ENCODE data around the gene IFIH1.

IFIH1 gene

DNA sequence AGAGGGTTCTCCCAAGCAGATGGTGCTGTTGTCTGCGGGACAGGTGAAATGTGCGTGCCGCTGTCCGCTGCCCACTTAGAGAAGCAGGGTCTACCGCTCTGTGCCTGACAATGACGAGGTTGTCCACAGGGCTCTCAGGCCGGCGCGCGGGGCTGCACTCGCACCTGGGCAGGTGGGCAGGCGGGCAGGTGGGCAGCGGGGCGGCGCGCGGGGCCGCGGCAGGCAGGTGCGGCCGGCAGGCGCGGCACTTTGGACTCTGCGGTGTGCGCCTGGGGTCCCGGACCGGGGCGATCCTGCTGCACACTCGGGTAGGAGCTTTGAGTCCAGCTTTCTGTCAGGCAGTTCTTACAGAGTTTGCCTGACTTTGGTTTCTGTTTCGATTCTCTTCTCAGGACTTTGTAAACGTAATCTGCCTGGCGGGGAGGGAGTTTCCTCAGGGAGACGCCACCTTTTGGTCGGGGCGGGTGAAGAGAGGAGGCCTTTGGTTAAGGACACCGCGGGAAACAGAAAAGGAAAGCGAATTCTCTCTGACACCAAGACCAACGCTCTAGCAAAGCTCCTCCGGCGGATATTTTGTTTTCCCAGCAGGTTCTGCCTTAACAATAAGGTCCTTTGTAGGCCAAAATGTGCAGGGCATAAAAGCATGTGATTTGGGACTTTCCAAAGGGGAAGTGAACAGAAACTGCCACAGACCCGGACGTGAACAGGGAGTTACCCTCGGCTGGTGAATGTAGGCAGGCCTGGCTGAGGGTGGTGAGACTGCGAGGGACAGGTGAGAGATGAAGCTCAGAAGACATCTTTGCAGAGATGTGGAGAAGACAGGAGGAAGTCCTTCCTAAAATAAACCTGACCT is at the start of gene IFIH1:
Gene IFIH1, minus strand, starts transcription at position 357 of the 853 bp plus-strand sequence. CDS start 377 bp downstream, outside the sequence.
- peak; percentile 34 for FAIRE-seq

DNA sequence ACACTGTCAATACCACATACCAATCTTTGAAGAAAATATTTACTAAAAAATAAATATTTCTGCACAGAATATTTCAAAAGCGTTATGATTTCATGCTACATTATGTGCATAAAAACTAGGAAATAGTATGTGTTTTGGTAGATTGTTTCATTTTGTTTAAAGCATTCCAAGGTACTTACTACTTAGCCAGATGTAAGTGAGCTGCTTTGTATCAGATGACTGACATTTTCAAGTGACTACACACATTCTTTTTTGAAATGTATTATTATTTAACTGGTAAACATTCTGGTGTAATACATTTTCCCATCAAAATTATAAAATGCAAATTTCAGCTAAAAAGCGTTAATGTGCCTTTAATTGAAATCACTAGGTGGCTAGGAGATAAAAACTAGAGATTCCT is 46.9 kb upstream of the IFIH1 start:
- FAIRE-seq, result no peak

DNA sequence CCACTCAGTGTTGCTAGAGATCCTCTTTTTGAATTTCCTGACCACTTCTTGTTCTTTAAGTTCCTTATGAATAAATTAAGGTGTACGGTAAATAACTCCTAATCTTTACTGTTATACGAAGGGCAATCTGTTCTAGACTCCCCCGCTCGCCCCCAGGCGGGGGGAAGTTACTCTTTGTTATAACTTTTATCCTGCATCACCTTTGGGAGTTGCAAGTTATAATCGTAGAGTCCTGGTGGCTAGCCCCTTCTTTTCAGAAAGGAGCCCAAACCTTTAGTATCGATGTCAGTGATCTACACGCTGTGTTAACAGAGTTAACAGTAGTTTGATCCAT is 26.1 kb upstream of the IFIH1 start:
- no peak for FAIRE-seq

DNA sequence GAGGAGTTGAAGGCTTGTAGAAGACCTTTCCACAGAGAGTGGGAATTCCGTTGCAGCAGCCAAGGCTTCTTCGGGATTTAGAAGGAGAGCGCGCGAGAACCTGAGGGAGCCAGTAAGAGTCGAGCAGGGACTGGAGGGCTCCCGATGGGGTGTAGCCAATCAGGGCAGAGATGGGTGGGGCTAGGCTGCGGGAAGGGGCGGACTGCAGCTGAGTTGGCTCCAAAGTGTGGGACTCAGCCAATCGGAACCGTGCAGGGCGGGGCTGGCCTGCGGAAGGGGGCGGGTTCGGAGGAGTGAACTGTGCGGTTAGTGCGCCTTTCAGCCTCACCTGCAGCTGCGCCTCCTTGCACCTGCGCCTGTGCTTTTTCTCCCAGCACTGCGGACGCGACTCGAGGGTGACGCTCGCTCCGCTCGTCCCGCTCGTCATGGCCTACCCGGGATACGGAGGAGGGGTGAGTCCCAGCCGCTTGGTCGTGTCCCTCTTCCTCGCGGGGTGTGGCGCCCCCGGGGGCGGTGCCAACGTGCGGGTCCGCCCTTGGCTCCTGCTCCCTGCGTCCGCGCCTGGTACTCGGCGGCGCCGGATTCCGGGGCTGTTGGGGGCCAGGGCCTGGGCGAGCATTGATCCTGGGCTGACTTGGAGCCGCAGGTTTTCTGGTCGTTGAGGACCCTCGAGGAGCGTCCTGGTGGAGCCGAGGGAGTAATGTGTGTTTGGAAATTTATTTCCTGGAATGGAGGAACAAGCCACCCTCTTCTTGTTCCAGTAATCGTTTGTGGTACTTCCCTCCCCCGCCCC is 25.5 kb upstream of the IFIH1 start, which contains the start of gene GCA:
Gene GCA, plus strand, starts transcription at position 309 of the 793 bp plus-strand sequence. Its CDS starts 117 bp downstream, at position 426.
- peak; percentile 90 for FAIRE-seq

DNA sequence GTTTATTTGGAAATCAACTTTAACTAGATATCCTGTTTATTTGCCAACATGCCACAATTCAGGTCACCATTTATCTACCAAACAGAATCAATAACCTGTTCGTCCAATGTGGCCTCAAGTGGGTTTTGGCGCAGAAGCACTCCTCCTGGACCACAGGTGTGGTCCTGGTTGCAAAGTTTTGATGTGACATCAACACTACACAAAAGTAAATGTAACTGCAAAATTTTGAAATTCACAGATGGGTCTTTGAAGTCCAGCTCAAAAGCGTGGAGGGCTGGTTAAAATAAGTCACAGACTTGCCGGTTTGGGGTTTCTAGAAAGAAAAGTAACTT is 25.0 kb upstream of the IFIH1 start:
- FAIRE-seq, result no peak

DNA sequence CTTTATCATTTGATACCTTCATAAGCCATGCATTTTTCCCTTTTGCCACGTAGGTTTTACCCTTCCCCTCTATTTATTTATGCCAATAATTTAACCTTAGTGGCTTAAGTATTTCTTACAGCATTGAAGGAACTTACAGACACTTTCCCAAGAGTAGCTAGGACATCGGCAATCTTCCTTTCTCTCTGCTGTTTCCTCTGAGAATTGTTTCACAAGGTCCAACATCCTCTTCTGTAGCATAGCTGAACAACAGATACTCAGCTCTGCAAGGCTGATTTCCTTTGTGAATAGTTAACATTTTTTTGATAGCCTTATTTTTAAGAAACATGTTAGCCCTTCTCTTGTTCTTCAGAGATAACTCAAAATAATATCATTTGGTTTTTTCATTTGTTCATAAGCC is 24.4 kb upstream of the IFIH1 start:
- no peak for FAIRE-seq

DNA sequence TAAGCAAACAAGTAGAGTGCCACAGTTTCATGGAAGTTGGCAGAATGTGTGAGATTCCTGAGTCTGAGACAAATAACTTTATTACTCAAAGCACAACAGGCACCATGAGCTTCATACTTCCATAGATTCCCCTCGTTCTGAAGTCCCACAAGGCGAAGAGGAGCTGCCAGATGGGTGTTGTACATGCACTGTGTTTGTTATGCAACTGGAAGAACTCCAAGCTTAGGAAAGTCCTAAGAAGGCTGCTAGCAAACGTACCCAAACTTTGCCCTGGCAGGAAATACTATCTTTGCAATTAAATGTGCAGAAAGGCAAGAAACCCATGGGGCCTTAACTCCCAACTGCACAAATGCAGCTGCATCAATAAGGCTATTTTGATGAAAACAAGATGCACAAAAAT is 23.8 kb upstream of the IFIH1 start:
- no peak for FAIRE-seq

DNA sequence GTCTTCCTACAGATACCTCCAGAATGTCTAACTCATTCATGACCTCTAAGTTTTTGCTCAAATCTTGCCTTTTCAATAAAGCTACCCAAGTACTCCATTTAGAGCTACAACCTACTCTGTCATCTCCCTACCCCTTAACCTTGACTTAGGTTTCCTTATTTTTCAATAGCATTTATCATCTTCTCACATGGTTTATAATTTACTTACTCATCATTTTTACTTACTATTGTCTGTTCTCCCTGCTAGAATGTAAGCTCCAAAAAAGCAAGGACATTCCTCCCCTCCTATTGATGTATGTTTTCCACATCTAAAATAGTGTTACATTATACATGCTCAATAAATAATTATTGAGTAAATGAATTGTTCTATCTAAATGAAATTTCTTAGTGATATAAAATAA is 22.3 kb upstream of the IFIH1 start:
- no peak for FAIRE-seq

DNA sequence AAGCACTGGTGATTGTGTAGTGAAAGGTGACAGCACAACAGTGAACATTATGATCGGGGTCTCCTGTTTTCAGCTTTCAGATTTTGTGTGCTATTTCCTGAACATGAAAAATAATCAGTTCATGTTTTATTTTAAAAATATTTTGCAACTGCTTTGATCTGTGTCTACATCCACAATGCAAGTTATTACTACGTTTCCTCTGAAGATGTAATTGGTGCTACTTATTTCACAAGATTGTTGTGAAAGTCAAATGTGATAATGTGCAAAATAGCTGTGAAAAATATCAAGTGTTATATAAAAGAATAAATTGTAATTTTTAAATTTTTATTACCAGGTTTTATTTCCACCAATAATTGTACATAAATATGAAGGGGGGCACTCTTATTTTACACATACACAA is 19.4 kb upstream of the IFIH1 start:
- no peak for FAIRE-seq

DNA sequence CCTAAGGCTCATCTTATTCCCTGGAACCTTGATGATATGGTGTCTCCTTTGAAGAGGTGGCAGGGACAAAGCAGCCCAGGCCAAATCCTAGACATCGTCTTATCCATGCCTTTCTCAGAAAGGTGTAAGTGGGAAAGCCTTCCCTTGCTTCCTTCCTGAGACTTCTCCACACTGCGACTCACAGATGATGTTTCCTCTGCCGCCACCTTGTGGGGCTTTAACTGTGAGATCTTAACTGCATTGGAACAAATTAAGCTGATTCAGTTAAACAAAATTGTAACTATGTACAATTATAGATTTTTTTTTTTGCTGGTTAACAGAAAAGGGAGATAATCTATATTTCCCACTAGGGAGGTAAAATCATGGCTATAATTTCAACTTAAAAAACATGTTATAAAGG is 15.5 kb upstream of the IFIH1 start:
- peak; percentile 94 for FAIRE-seq

DNA sequence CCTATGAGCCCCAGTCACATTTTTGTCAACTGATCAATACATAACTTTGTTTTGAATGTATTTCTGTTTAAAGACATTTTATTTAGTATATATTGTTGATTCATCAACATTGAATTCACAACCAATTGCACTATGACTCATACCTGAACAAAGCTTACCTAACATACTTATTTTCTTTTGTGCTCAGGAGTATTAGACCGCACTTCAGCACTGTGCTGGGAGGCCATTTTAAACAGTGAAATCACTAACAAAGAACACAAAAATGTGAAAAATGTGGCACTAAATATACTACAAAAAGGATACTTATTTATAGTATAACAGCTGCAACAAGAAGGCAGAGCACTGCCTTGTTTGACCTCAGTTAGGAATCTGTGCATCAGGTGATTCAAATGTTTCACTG is 12.4 kb upstream of the IFIH1 start:
- no peak for FAIRE-seq

DNA sequence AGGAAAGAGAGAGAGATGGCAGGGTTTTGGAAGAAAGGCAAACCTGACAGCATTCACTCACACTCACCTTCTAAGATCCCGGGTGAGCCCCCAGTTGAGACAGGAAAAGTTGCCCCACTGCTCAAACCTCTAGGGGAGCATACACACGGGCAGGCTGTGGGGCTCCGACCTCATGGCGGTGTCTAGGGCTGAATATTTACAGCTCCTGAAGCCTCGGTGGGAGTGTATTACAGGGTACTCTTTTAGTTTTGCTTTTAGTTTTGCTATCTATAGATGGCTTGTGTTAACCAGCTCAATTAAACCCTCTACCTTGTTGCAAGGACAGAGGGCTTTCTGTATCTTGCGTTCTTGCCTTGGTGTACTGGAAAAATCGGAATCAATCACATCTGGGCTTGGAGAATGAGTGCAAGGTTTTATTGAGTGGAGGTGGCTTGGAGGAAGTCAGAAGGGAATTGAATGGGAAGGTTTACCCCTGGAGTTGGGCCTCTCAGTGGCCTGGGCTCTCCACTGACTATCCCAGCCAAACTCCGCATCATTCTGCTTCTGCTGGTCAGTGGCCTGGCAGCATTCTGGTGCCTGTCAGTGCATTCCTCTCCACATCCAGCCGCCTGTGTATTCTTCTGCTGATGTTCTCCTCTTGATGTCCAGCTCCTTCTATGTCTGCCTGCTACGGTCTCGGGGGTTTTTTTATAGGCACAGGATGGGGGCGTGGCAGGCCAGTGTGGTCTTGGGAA is 10.1 kb upstream of the IFIH1 start:
- FAIRE-seq, result no peak

DNA sequence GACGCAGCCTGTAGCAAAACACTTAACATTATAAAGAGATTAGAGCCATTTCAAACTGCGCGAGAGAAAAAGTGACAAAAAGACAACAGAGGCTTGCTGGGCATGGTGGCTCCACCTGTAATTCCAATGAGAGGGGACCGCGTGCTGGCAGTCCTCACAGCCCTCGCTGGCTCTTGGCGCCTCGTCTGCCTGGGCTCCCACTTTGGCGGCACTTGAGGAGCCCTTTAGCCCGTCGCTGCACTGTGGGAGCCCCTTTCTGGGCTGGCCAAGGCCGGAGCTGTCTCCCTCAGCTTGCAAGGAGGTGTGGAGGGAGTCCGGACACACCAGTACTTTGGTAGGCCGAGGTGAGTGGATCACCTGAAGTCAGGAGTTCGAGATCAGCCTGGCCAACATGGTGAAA is 9.3 kb upstream of the IFIH1 start:
- FAIRE-seq, result no peak

DNA sequence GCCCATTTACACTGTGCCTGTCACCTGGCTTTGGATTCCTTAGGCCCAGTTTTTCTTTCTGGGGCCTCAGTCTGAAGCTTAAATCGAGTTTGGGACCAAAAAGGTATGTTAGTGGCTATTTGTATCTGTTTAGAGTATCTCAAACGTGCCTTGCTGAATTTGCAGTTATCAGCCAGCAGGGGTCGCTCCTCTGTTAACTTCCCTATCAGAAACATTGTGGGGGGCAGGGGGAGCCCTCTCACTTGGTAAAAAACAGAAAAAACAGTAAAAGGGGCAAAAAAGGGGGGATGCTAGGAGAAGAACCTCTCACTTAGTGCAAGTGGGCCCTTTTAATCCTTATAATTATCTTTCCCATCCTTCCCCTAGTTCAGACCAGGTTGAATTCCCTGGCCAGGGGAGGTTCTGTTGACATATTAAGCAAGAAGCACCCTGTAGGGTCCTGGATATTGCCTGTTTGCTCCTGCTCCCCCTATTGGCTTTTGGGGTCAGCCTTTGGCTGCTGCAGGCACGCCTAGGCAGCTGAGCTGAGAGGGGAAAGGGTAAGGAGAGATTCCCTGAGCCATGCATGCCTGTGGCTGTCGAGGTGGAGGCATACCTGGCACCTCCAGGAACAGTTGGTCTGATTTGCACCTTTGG is 8.8 kb upstream of the IFIH1 start:
- no peak for FAIRE-seq

DNA sequence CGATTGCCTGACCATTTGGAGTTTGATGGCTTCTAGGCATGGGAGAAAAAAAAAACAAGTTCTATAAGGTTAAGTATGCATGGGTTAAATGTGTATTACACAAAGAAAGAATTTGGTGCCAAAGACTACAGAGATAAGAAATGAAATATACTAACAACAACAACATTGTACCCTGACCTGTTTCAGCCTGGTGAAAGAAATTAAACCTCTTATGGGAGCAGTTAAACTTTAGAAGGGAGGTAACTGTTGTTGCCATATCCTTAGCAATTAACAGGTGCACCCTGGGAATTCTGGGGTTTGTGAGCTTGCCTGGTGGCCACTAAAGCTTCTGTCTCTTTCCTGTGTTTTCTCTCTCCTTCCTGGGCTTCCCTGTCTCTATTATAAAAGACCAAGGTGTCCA is 6.5 kb upstream of the IFIH1 start:
- FAIRE-seq, result no peak

DNA sequence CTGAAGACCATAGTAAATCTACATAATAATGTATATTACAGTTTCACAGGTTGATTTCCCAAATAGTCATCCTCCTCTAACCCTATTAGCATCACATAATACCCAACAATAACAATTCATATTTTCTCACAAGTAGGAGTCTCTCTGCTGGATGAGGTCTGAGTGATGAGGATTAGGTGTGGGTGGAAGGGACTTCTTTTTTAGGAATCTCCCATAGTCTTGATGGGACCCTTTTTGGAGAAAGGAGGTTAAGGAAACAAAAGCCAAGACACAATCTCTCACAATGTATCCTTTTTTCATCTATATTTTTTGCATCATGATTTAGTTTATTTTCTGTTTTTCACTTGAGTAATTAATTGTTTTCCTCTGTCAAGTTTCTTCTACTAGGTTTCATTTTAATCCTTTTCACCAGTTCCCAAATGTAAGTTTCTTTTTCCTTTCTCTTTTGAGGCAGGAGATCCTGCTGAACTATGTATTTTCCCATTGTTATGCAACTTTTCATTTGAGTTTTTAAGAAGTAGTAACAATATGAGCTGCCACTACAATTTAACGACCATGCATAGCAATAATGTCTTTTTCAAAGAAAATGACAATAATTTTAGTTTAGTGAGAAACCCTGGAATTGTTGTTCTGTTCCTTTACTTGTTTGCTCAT is 2.5 kb upstream of the IFIH1 start:
- FAIRE-seq, result no peak

DNA sequence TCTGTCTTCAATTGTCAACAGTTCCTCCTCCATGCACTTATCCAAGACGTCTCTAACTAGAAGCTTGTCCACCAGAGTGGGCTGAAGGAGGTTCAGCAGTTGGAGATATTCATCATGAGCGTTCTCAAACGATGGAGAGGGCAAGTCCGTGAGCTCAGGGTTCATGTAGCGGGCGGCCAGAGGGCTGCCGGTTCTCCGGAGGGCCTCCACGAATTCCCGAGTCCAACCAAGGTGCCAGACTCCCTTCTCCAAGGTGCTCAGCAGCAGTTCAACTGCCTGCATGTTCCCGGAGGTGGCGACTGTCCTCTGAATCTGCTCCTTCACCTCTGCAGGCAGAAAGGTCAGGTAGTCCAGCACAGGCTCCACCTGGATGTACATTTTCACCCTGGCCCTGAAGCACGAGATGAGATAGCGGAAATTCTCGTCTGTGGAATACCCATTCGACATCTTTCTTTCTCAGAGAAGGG is 590 bp downstream of the IFIH1 start:
- FAIRE-seq, result no peak

DNA sequence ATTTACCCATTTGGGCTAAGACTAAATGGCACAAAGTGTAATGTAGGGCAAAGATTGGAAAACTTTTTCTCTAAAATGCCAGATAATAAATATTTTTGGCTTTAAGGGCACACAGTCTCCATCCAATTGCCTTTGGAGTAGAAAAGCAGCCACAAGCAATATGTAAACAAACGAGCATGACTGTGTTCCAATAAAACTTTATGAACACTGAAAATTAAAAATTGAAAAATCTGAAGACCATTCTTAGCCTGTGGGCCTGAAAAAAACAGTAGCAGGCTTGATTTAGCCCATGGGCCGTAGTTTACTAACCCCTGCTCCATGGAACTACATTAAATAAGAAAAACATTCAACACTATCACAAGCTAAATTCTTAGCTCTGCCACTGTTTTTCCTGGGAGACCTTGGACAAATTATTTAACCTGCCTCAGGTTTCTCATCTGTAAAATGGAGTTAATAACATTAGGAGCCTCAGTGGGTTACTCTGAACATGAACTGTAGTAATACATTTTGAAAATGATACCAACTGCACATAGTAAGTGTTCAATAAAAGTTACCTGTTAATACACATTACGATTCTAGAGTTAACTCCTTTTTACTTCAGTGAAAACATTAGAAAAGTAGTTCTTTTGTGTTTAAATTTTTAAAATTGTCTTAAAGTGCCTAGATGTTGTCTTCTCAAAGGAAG is 1.3 kb downstream of the IFIH1 start:
- FAIRE-seq, result no peak

DNA sequence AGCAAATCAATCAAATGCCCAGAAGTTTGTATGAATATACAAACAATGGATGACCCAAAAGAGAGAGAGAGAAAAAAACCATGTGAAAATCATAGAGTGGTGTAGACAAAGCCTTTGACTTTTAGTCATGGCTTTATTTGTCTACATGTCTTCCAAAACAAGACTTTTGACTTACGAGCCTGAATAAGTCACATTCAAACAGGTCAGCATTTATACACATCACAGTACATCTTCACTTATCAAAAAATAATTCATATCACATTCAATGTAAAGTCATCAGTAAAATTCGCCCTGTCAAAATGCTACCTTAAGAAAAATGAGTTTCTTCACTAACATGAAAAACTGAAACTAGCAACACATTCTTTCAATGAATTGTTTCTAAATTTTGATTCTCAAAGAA is 1.9 kb downstream of the IFIH1 start:
- FAIRE-seq, result no peak

DNA sequence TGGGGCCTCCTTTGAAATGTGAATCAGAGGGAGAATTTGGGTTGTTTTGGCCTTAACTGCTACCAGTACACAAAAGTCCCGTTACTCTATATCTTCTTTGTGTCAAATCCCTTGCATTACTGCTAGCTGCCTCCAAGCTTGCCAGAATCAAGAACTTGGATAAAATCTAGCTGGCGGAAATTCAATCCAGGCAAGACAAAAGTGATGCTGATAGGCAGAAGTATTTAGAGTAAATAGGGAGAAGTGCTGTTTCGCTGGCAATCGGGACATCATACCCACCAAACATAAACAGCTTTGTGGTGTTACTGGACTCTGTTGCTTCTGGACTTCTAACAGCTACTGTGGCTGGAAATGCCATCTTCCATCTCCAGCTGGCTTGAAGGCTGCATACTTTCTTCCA is 2.5 kb downstream of the IFIH1 start:
- FAIRE-seq, result no peak

DNA sequence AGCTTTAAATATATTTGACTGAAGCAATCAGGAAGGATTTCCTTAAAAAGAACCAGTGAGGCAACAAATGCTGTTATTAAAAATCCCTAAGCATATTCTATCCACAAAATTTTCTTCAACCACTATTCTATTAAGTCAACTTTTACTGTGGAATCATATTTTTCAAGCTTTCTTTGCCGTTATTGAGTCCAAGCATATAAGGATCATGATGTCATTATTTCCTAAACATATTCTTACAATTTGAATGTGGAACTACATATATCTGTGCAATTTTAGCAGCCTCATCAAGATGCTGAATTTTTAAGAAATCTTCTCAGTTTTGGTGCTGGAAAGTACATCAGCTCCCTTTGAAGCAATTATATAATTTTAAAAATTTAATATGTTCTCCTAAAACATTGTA is 5.6 kb downstream of the IFIH1 start:
- FAIRE-seq, result no peak
